ENCODE results near the gene SUPT5H.

- TF ChIP-seq CREB1 (IDR thresholded peaks at IDR 0.05; ENCODE audit: low read depth) (no peak), ATF7 (IDR thresholded peaks at IDR 0.05; ENCODE audit: low read depth) (peak; percentile 64; the same call in 1 of the 2 replicates), SREBF2 (IDR thresholded peaks at IDR 0.05; ENCODE audit: low read length) (no peak), REST (IDR thresholded peaks at IDR 0.05; ENCODE audit: low read depth, low read length) (no peak), RBBP5 (conservative IDR thresholded peaks at IDR 0.05) (no peak), CTCF (IDR thresholded peaks at IDR 0.05 in 2 of 3, conservative IDR thresholded peaks at IDR 0.05 in 1 of 3; ENCODE audit: control insufficient read depth in 2 of 3, extremely low read depth in 1 of 3, insufficient read depth in 1 of 3, low read depth in 3 of 3, low read length in 3 of 3) (no peak), ZNF622 (IDR thresholded peaks at IDR 0.05) (no peak), ASH2L (IDR thresholded peaks at IDR 0.05; ENCODE audit: borderline replicate concordance, low read depth) (no peak), POLR2AphosphoS5 (IDR thresholded peaks at IDR 0.05; ENCODE audit: low read length) (peak; percentile 51)
Measured at GRCh38 chr19:39402346-39403300, 42.8 kb upstream of the SUPT5H start.

Measured in GM12878 (cell line).